ENCODE results near the gene ZNF205.
A peak's percentile ranks its signal among the peaks of the same experiment; 100 is the strongest.
"Not testable (repeated sequence)": the region's sequence is repeated elsewhere in the genome, so short reads cannot be mapped to it uniquely, and the experiment has no call there.

Gene ZNF205

DNA sequence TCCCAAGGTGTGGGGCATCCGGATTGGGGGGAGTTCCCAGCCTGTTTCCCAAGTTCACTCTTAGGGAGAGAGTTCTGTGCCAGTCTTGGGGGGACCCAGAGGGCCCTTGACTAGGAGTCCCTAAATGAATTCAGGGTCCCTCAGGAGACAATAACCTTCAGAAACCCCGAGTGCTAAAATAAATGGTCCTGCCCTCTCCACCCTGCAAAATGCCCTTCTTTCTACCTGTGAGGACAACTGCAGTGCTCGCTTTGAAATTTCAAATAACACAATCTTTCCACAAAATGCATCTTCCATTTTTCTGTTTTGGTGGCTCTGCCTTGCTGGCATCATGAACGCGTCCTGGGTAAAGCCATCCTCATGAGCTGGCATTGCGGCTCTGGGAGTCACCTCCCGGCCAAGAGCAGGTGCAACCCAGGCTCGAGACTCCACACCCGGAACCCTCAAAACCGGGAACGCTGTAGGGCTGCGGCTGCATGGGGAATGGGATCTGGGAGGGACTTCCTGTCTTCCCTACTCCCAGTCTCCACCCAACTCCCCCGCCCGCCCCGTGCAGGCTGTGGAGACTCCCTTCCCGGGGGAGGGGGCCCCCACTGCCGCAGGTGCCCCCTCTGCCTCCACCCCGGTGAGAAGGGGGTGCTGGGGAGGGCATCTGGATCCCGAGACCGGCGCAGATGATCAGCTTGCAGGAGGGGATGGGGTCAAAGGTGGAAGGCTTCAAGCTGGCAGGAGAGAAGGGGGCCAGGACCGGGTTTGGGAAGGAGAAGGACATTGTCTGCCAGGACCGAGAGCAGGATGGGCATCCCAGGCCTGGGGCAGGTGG is at the start of gene ZNF205:
Gene ZNF205 (plus strand): TSS at position 529 of the 823 bp plus-strand sequence. CDS start 845 bp downstream, outside the sequence.
- H3K9ac ChIP-seq (ENCODE audit: low read depth, low read length) = peak within 1 kb of the TSS; percentile 82

DNA sequence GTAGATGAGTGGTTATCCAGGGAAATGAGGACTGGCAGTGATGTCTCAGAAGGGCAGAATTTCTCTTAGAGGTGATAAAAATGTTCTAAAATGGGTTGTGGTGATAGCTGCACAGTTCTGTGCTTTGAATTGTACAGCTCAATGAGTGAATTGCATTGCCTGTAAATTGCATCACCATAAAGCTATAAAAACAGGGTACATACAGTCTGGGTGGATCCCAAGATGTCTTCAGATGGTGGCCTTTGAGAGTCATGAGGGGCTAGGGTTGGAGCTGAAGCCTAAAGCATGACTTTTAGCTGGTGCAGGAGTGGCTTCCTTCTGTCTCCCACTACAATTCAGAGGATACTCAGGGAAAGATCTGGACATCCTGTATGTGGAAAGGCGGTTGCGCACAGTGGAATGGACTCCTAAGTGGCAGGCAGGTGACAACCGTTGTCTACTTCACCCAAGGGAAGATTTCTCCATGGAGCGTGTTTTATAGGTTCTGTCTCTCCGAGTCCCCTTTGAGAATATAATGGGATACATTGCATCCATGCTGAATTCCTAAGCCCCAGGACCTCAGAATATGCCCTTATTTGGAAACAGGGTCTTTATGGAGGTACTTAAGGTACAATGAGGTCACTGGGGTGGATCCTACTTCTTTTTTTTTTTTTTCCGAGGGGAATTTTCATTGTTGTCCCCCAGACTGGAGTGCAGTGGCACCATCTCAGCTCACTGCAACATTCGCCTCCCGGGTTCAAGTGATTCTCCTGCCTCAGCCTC is 48.6 kb upstream of the ZNF205 start:
- H3K9ac ChIP-seq (ENCODE audit: low read depth, low read length) = no peak overlapping the region
- no peaks in the 10 kb centered on the region for H3K9me3 ChIP-seq (ENCODE audit: control insufficient read depth, insufficient read depth, low read length)

More for the DNA sequence above, at the start of gene ZNF205:
- H3K9me3 ChIP-seq (ENCODE audit: control insufficient read depth, insufficient read depth, low read length) = no peaks in the 10 kb centered on the region
- no peaks in the 10 kb centered on the region; the same call in 1 of the 2 replicates for H3K36me3 ChIP-seq (ENCODE audit: insufficient read depth, low read length)
- peaks cover 8% of the 10 kb centered on the region; the same call in 1 of the 2 replicates for H3K4me1 ChIP-seq (ENCODE audit: insufficient read depth, low read length)

DNA sequence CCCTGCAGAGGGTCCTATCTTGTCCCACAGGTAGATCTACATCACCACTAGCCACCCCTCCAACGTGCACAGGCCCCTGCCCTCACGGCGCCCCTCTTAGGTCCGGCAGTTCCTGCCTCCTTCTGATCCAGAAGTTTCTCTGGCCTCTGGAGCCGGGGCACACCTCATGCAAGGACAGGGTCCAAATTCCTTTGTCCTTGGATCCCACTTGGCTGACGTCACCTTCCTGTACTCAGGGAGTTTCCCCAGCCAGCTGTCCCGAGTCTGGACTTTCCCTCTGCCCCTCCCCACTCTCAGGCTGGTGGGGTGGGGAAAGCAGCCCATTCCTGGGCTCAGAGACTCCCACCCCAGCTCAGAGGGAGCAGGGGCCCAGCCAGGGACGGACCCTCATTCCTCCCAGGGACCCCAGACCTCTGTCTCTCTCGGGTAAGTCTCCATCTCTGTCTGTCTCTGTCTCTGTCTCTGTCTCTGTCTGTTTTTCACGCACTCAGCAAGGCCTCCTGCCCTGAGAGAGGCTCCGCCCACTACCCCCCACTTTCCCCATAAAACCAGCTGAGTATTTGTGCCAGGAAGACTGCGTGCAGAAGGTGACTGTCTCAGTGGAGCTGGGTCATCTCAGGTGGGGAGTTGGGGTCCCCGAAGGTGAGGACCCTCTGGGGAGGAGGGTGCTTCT is 47.2 kb upstream of the ZNF205 start, which contains the start of gene IL32:
Gene IL32 (plus strand): TSS at position 572 of the 673 bp plus-strand sequence. CDS start 172 bp downstream, outside the sequence.
- Histone ChIP-seq H3K4me1 (ENCODE audit: insufficient read depth, low read length) (peaks cover 12% of the 10 kb centered on the region), H3K9me3 (ENCODE audit: control insufficient read depth, insufficient read depth, low read length) (no peaks in the 10 kb centered on the region), H3K36me3 (ENCODE audit: insufficient read depth, low read length) (no peaks in the 10 kb centered on the region), H3K9ac (ENCODE audit: low read depth, low read length) (peak within 1 kb of the TSS; percentile 19; the same call in 1 of the 2 replicates)

More for the DNA sequence above, 48.6 kb upstream of the ZNF205 start:
- H3K4me1 ChIP-seq (ENCODE audit: insufficient read depth, low read length) = peaks cover 11% of the 10 kb centered on the region; the same call in 1 of the 2 replicates
- no peaks in the 10 kb centered on the region for H3K36me3 ChIP-seq (ENCODE audit: insufficient read depth, low read length)

DNA sequence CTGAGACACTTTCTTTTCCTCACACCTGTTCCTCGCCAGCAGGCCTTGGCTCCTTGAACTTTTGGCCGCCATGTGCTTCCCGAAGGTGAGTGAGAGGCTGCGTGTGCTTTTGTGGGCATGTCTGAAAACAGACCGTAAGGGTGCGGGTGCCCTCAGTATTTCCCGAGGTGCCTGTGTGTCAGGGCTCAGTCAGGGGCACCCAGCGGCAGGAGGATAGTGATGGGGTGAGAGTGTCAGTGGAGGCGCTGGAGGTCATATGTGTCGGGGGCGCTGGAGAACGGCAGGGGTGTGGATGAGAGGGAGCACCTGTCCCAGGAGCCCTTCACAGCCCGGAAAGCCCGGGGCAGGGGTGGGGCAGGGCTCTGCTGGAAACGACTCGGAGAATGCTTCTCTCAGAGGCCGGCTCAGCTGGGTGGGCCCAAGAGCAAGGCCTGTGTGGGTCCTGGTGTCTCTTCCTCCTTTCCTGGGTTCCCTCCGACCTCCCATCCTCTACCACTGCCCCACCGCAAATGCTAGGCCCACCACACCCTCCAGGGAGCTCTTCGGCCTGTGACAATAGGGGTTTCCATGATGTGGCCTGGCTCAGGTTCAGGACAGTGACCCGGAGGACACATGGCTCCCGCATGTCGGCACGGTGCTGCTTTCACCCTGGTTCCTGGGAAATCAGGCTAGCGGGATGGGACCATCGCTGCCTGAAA is 46.5 kb upstream of the ZNF205 start:
- Histone ChIP-seq H3K36me3 (ENCODE audit: insufficient read depth, low read length) (no peaks in the 10 kb centered on the region), H3K9ac (ENCODE audit: low read depth, low read length) (peak overlapping the region; percentile 19; the same call in 1 of the 2 replicates), H3K9me3 (ENCODE audit: control insufficient read depth, insufficient read depth, low read length) (no peaks in the 10 kb centered on the region), H3K4me1 (ENCODE audit: insufficient read depth, low read length) (peaks cover 14% of the 10 kb centered on the region)

DNA sequence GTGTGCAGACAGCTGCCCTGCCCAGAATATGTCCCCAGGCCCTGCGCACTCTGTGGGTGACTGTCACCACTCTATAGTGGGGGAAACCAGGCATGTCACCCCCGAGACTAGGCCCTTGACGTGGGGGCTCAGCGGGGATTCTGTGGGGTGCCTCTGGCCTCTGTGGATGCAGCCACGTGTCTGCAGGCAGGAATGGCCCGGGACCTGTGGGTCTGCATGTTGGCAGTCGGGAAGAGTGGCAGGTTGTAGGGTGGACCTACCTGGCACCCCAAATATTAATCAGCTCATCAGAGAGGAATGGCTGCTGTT is 46.0 kb upstream of the ZNF205 start:
- Histone ChIP-seq H3K36me3 (ENCODE audit: insufficient read depth, low read length) (no peaks in the 10 kb centered on the region), H3K4me1 (ENCODE audit: insufficient read depth, low read length) (peaks cover 14% of the 10 kb centered on the region)

DNA sequence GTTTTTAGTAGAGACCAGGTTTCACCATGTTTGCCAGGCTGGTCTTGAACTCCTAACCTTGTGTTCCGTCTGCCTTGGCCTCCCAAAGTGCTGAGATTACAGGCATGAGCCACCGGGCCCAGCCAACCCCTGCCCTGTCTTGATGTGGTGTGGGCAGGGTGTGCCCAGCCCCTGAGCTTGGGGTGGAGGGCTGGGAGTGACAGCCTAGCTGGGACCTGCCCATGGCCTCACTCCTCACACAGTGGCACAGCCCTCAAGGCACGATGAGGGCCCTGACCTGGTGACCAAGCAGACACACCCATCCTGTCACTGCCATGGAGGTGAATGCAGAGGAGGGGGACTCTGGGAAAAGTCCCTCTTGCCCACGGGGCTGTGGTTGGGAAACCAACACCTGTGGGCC is 43.9 kb upstream of the ZNF205 start:
- Histone ChIP-seq H3K9me3 (ENCODE audit: control insufficient read depth, insufficient read depth, low read length) (no peaks in the 10 kb centered on the region), H3K36me3 (ENCODE audit: insufficient read depth, low read length) (no peaks in the 10 kb centered on the region), H3K4me1 (ENCODE audit: insufficient read depth, low read length) (peaks cover 14% of the 10 kb centered on the region), H3K9ac (ENCODE audit: low read depth, low read length) (no peak overlapping the region)

More for the DNA sequence above, 46.0 kb upstream of the ZNF205 start:
- H3K9me3 ChIP-seq (ENCODE audit: control insufficient read depth, insufficient read depth, low read length) = no peaks in the 10 kb centered on the region
- H3K9ac ChIP-seq (ENCODE audit: low read depth, low read length) = no peak overlapping the region

DNA sequence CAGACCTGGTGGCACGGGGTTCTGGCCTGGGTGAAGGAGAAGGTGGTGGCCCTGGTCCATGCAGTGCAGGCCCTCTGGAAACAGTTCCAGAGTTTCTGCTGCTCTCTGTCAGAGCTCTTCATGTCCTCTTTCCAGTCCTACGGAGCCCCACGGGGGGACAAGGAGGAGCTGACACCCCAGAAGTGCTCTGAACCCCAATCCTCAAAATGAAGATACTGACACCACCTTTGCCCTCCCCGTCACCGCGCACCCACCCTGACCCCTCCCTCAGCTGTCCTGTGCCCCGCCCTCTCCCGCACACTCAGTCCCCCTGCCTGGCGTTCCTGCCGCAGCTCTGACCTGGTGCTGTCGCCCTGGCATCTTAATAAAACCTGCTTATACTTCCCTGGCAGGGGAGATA is 43.2 kb upstream of the ZNF205 start:
- H3K9ac ChIP-seq (ENCODE audit: low read depth, low read length); H3K9me3 ChIP-seq (ENCODE audit: control insufficient read depth, insufficient read depth, low read length); H3K36me3 ChIP-seq (ENCODE audit: insufficient read depth, low read length): not testable (repeated sequence)
- peaks cover 14% of the 10 kb centered on the region for H3K4me1 ChIP-seq (ENCODE audit: insufficient read depth, low read length)

DNA sequence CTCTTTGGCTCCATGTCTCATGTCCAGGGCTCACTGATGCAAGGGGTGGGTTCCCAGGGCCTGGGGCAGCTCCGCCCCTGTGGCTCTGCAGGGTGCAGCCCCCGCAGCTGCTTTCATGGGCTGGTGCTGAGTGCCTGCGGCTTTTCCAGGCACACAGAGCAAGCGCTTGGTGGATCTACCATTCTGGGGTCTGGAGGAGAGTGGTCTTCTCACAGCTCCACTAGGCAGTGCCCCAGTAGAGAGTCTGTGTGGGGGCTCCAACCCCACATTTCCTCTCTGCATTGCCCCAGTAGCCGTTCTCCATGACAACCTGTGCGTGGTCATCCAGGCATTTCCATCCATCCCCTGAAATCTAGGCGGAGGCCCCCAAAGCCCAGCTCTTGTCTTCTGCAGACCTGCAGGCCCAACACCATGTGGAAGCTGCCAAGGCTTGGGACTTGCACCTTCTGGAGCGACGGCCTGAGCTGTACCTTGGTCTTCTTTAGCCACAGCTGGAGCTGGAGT is 41.7 kb upstream of the ZNF205 start:
- no peaks in the 10 kb centered on the region for H3K9me3 ChIP-seq (ENCODE audit: control insufficient read depth, insufficient read depth, low read length)
- no peaks in the 10 kb centered on the region for H3K36me3 ChIP-seq (ENCODE audit: insufficient read depth, low read length)
- H3K9ac ChIP-seq (ENCODE audit: low read depth, low read length) = no peak overlapping the region
- peaks cover 3% of the 10 kb centered on the region for H3K4me1 ChIP-seq (ENCODE audit: insufficient read depth, low read length)

DNA sequence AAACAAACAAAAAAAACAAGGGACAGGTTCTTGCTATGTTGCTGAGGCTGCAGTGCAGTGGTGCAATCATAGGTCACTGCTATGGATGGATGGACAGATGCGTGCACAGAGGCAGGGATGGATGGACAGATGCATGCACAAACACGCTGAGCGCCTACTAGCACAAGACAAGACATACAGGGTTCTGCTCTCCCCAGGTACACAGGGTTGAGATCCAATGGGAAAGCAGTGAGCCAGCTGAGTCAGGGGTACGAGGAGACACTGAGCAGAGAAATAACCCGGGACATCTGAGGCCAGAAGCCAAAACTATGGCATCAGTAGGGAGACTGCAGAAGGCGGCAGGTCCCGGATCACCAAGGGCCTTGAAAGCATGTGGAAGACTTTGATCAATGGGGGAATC is 40.7 kb upstream of the ZNF205 start:
- Histone ChIP-seq H3K9ac (ENCODE audit: low read depth, low read length) (no peak overlapping the region), H3K4me1 (ENCODE audit: insufficient read depth, low read length) (peaks cover 3% of the 10 kb centered on the region; the same call in 1 of the 2 replicates), H3K36me3 (ENCODE audit: insufficient read depth, low read length) (no peaks in the 10 kb centered on the region), H3K9me3 (ENCODE audit: control insufficient read depth, insufficient read depth, low read length) (no peaks in the 10 kb centered on the region)

DNA sequence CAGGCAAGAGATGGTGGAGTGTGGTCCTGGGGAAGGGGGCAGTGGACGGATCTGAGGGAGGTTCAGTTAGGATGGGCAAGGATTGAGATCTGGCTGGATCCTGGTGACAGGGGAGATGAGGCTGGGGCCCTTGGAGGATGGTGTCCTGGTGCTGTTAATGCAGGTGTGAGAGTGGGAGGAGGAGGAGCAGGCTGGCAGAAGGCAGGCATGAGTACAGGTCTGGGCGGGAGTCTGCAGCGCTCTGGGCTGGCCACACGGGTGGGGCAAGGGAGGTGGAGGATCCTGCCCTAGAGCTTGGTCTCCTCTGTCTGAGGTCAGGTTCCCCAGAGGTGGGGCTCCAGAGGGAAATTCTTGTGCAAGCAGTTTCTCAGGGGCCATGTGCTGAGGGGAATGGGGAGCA is 40.2 kb upstream of the ZNF205 start:
- H3K9ac ChIP-seq (ENCODE audit: low read depth, low read length); H3K9me3 ChIP-seq (ENCODE audit: control insufficient read depth, insufficient read depth, low read length); H3K4me1 ChIP-seq (ENCODE audit: insufficient read depth, low read length): not testable (repeated sequence)

DNA sequence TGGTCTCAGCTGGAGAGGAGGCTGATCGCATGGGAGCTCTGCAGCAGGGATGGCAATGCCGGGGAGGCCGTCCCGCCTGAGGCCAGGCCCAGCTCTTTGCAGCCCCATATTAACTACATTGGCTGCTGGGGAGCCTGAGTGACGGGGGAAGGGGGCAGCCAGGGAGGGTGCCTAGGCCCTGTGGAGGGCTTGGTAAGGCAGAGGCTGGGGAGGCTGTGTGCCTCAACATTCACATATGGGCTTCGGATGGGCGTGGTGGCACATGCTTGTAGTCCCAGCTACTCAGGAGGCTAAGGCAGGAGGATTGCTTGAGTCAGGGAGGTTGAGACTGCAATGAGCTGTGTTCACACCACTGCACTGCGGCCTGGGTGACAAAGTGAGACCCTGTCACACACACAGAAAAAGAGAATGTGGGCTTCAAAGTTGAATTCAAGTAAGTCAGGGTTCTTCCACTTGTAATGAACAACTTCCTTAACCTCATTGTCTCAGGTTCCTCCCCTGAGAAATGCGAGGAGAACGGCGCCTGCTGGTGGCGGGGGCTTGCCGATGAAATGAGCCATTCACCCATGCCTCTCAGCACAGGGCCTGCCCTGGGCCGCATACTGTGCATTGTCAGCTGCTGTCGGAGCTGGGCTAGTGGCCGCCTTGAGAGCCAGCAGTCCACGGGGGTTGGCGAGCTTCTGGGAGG is 39.7 kb upstream of the ZNF205 start:
- H3K4me1 ChIP-seq (ENCODE audit: insufficient read depth, low read length); H3K9me3 ChIP-seq (ENCODE audit: control insufficient read depth, insufficient read depth, low read length); H3K9ac ChIP-seq (ENCODE audit: low read depth, low read length); H3K36me3 ChIP-seq (ENCODE audit: insufficient read depth, low read length): not testable (repeated sequence)

More for the DNA sequence above, 40.2 kb upstream of the ZNF205 start:
- not testable (repeated sequence) for H3K36me3 ChIP-seq (ENCODE audit: insufficient read depth, low read length)

DNA sequence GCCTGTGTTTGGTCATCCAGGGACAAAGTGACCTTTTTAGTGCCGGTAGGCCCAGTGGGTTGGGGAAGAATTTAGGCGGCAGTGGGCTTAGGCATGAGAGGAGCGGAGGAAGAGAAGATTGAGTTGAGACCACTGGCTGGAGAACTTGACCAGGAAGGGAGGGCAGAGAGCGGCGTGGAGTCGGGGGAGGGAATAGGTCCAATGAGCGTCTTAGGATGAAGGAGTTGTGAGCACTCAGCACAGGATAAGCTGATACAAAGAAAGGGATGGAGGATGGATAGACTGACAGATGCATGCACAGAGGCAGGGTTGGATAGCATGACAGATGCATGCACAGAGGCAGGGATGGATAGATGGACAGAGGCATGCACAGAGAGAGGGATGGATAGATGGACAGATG is 38.9 kb upstream of the ZNF205 start:
- Histone ChIP-seq H3K9ac (ENCODE audit: low read depth, low read length) (no peak overlapping the region), H3K4me1 (ENCODE audit: insufficient read depth, low read length) (peaks cover 3% of the 10 kb centered on the region; the same call in 1 of the 2 replicates), H3K9me3 (ENCODE audit: control insufficient read depth, insufficient read depth, low read length) (no peaks in the 10 kb centered on the region), H3K36me3 (ENCODE audit: insufficient read depth, low read length) (no peaks in the 10 kb centered on the region)

DNA sequence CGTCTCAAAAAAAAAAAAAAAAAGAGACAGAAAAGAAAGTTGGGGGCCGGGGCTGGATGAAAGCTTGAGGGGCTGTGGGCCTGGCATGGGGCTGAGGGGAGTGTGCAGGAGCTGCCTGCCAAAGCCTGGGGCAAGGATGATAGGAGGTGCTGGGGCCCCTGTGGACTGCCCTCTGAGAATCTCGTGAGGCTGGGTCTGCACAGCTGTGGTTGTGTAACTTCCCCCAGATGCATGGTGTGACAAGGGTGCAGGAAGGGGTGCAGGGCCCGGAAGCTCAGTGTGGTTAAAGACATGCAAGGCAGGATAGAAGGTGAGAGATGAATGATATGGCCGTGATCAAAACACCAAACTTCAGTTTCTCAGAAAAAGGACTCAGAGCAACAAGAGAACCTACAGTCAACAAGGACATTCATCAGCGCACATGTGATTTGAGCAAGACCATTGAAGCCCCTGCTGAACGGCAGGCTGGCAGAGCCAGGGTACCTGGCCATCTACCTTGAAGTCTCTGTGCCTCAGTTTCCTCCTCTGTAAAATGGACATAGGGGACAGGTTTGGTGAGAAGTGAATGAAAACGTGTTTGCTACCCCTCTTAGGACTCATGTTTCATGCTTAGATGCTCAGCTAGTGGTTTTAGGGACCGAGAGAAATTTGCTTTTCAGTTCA is 37.4 kb upstream of the ZNF205 start:
- no peaks in the 10 kb centered on the region for H3K9me3 ChIP-seq (ENCODE audit: control insufficient read depth, insufficient read depth, low read length)
- no peaks in the 10 kb centered on the region for H3K36me3 ChIP-seq (ENCODE audit: insufficient read depth, low read length)
- no peak overlapping the region for H3K9ac ChIP-seq (ENCODE audit: low read depth, low read length)
- peaks cover 3% of the 10 kb centered on the region; the same call in 1 of the 2 replicates for H3K4me1 ChIP-seq (ENCODE audit: insufficient read depth, low read length)
